Naive thymus-derived CD4-positive, alpha-beta T cell (primary cell): Measurements from ENCODE around the gene METTL15. TPM values are rescaled to one million over a fixed set of nuclear protein-coding genes. Genes with fewer than 3 reads are reported as not detected.
"Not testable (repeated sequence)": the region's sequence is repeated elsewhere in the genome, so short reads cannot be mapped to it uniquely, and the experiment has no call there.

Experiments used
- ATAC-seq: fragments of 150-1000 bp; cut with Tn5 transposase; 2 replicates; pipeline ENCODE4 v1.10.0; 2021; ENCODE audit warnings: mild to moderate bottlenecking, moderate library complexity
- CTCF ChIA-PET: fragments of 350-600 bp; sonication (Branson Sonifier 250); formaldehyde crosslinking; loops from one replicate; lab custom pipeline; 2021; ENCODE audit warnings: antibody characterized with exemption; lab: Charles Lee
- POLR2A ChIA-PET: fragments of 350-600 bp; sonication (Branson Sonifier 250); formaldehyde crosslinking; loops from one replicate; lab custom pipeline; 2021; ENCODE audit warnings: antibody characterized with exemption, inconsistent platforms; lab: Charles Lee
- DNase-seq, 9 donors: peaks; one replicate each; pipeline versions ENCODE4 v3.0.0 to v3.0.0-alpha.2; 2020 to 2022; ENCODE audit warnings: mixed read lengths in 1 of 9
- H3K27ac ChIP-seq: one replicate; pipeline ENCODE4 v1.7.0; 2013; ENCODE audit warnings: mild to moderate bottlenecking, low read depth, low read length, moderate library complexity
- H3K27me3 ChIP-seq, 2 donors: one replicate each; pipeline ENCODE4 v1.7.0; 2013; ENCODE audit warnings: low read length in 2 of 2, mild to moderate bottlenecking in 2 of 2, moderate library complexity in 2 of 2; ENCODE audit not compliant: control insufficient read depth in 2 of 2, insufficient read depth in 2 of 2
- H3K36me3 ChIP-seq, 3 experiments: 1 replicate in 2 of 3; 2 replicates in 1 of 3; pipeline ENCODE4 v1.7.0; 2013; ENCODE audit warnings: low read length in 3 of 3, mild to moderate bottlenecking in 3 of 3, moderate library complexity in 1 of 3; ENCODE audit not compliant: insufficient read depth in 3 of 3, control insufficient read depth in 2 of 3
- H3K4me1 ChIP-seq, 2 donors: one replicate each; pipeline ENCODE4 v1.7.0; 2013; ENCODE audit warnings: low read length in 2 of 2, mild to moderate bottlenecking in 2 of 2, moderate library complexity in 1 of 2; ENCODE audit not compliant: control insufficient read depth in 2 of 2, insufficient read depth in 2 of 2
- H3K4me3 ChIP-seq: 2 replicates; pipeline ENCODE4 v1.7.0; 2013; ENCODE audit warnings: mild to moderate bottlenecking, low read length
- H3K9me3 ChIP-seq, 3 experiments: 1 replicate in 2 of 3; 2 replicates in 1 of 3; pipeline ENCODE4 v1.7.0; 2013; ENCODE audit warnings: low read length in 3 of 3; ENCODE audit not compliant: control insufficient read depth in 2 of 3
- H3K27ac Mint-ChIP-seq, 9 donors: one replicate each; pipeline ENCODE4 v1.8.0; 2020 to 2022; ENCODE audit warnings: mixed read lengths in 9 of 9, mild to moderate bottlenecking in 8 of 9, moderate library complexity in 5 of 9, inconsistent platforms in 2 of 9
- H3K27me3 Mint-ChIP-seq, 5 donors: one replicate each; pipeline ENCODE4 v1.8.0; 2021 to 2022; ENCODE audit warnings: mixed read lengths in 5 of 5, mild to moderate bottlenecking in 1 of 5
- H3K36me3 Mint-ChIP-seq, 5 donors: one replicate each; pipeline ENCODE4 v1.8.0; 2020 to 2022; ENCODE audit warnings: mixed read lengths in 5 of 5, mild to moderate bottlenecking in 3 of 5, inconsistent platforms in 1 of 5
- H3K4me1 Mint-ChIP-seq, 7 donors: one replicate each; pipeline ENCODE4 v1.8.0; 2020 to 2022; ENCODE audit warnings: mixed read lengths in 7 of 7, mild to moderate bottlenecking in 3 of 7, inconsistent platforms in 1 of 7
- H3K4me3 Mint-ChIP-seq, 10 donors: one replicate each; pipeline ENCODE4 v1.8.0; 2020 to 2022; ENCODE audit warnings: mild to moderate bottlenecking in 10 of 10, mixed read lengths in 10 of 10, moderate library complexity in 6 of 10, inconsistent platforms in 2 of 10
- H3K9me3 Mint-ChIP-seq, 11 donors: one replicate each; pipeline ENCODE4 v1.8.0; 2020 to 2022; ENCODE audit warnings: mixed read lengths in 11 of 11, mild to moderate bottlenecking in 4 of 11, inconsistent platforms in 1 of 11, moderate library complexity in 1 of 11
- intact Hi-C, 2 donors: fragments of 100-400 bp; cut with micrococcal nuclease; formaldehyde crosslinking; loops; one replicate each; pipeline ENCODE4 v1.15.1; 2023
- polyA plus RNA-seq, 2 donors: library from polyadenylated mRNA; unstranded; fragments of 300-500 nt; fragmentation: Illumina TruSeq; gene quantifications; one replicate each; pipeline ENCODE4 v1.2.3, GENCODE V29; 2021
- total RNA-seq, 6 experiments: library from RNA in 5 of 6; stranded (reverse) in 5 of 6; gene quantifications; 1 replicate in 5 of 6; 2 replicates in 1 of 6; pipeline ENCODE4 v1.2.3 and lab custom pipeline; 2021 to 2026

Gene METTL15
- total and polyA plus RNA-seq, 7 experiments from 2014 or later, result 6.0 to 14.9 (median 10.3) TPM

- Mint-ChIP-seq H3K27me3 (no peaks in the 10 kb centered on the region), H3K4me3 (no peak overlapping the region), H3K27ac (no peak overlapping the region), H3K36me3 (peaks cover 9 to 69% (median 66%) of the 10 kb centered on the region in 5 donors), H3K4me1 (peaks cover 0 to 15% (median 0%) of the 10 kb centered on the region in 7 donors), H3K9me3 (peaks cover 2 to 39% (median 21%) of the 10 kb centered on the region in 11 donors)
- Histone ChIP-seq H3K4me3 (no peak overlapping the region), H3K36me3 (no peaks in the 10 kb centered on the region), H3K27me3 (no peaks in the 10 kb centered on the region), H3K4me1 (no peaks in the 10 kb centered on the region), H3K9me3 (no peaks in the 10 kb centered on the region), H3K27ac (no peak overlapping the region)
- POLR2A ChIA-PET, result no interaction called here
- CTCF ChIA-PET, result interaction anchor here (0.6 kb wide), 1 partner anchor 758 kb away, joined by 3 read pairs; no protein-coding TSS in a partner anchor
- no peak for ATAC-seq
- intact Hi-C loops, result no loop called here
- no peak for DNase-seq
Measured at GRCh38 chr11:28257761-28258160, 149.6 kb downstream of the METTL15 start.

- H3K9me3 ChIP-seq, result no peaks in the 10 kb centered on the region
- H3K27ac Mint-ChIP-seq, result no peak overlapping the region
- H3K4me3 Mint-ChIP-seq, result no peak overlapping the region
- ChIA-PET CTCF (no interaction called here), POLR2A (no interaction called here)
- no peaks in the 10 kb centered on the region for H3K4me1 ChIP-seq
- H3K27me3 Mint-ChIP-seq, result no peaks in the 10 kb centered on the region
- no peaks in the 10 kb centered on the region for H3K27me3 ChIP-seq
- H3K36me3 ChIP-seq, result no peaks in the 10 kb centered on the region
- H3K36me3 Mint-ChIP-seq, result peaks cover 9 to 64% (median 60%) of the 10 kb centered on the region in 5 donors
- intact Hi-C loops, result no loop called here
- no peak for ATAC-seq
- no peak overlapping the region for H3K27ac ChIP-seq
- peaks cover 2 to 26% (median 13%) of the 10 kb centered on the region in 11 donors for H3K9me3 Mint-ChIP-seq
- H3K4me3 ChIP-seq, result no peak overlapping the region
- H3K4me1 Mint-ChIP-seq, result peaks cover 0 to 15% (median 0%) of the 10 kb centered on the region in 7 donors
- DNase-seq, result no peak
Measured at GRCh38 chr11:28259177-28259843, 151.1 kb downstream of the METTL15 start.

- Histone ChIP-seq H3K4me3 (no peak overlapping the region), H3K36me3 (no peaks in the 10 kb centered on the region), H3K4me1 (no peaks in the 10 kb centered on the region), H3K9me3 (no peaks in the 10 kb centered on the region), H3K27ac (no peak overlapping the region), H3K27me3 (no peaks in the 10 kb centered on the region)
- Mint-ChIP-seq H3K27ac (no peak overlapping the region), H3K4me3 (no peak overlapping the region), H3K4me1 (no peaks in the 10 kb centered on the region), H3K9me3 (peaks cover 3 to 28% (median 13%) of the 10 kb centered on the region in 11 donors), H3K36me3 (peaks cover 9 to 53% (median 41%) of the 10 kb centered on the region in 5 donors), H3K27me3 (no peaks in the 10 kb centered on the region)
- CTCF ChIA-PET, result no interaction called here
- DNase-seq, result no peak
- intact Hi-C loops, result no loop called here
- POLR2A ChIA-PET, result no interaction called here
- ATAC-seq, result no peak
Measured at GRCh38 chr11:28268925-28269324, 160.7 kb downstream of the METTL15 start.

- no peaks in the 10 kb centered on the region for H3K27me3 ChIP-seq
- H3K27ac ChIP-seq, result no peak overlapping the region
- Mint-ChIP-seq H3K27ac (no peak overlapping the region), H3K27me3 (no peaks in the 10 kb centered on the region), H3K4me1 (no peaks in the 10 kb centered on the region), H3K4me3 (no peak overlapping the region), H3K9me3 (peaks cover 3 to 28% (median 13%) of the 10 kb centered on the region in 11 donors), H3K36me3 (peaks cover 9 to 48% (median 39%) of the 10 kb centered on the region in 5 donors)
- POLR2A ChIA-PET, result no interaction called here
- no peaks in the 10 kb centered on the region for H3K4me1 ChIP-seq
- no peak overlapping the region for H3K4me3 ChIP-seq
- intact Hi-C loops, result no loop called here
- no peak for ATAC-seq
- DNase-seq, result no peak
- no peaks in the 10 kb centered on the region for H3K9me3 ChIP-seq
- no peaks in the 10 kb centered on the region for H3K36me3 ChIP-seq
- CTCF ChIA-PET, result no interaction called here
Measured at GRCh38 chr11:28269586-28269985, 161.4 kb downstream of the METTL15 start.

GRCh38 chr11:28272247-28272646 lies 164.1 kb downstream of the METTL15 start:
- H3K27me3 ChIP-seq, H3K4me3 Mint-ChIP-seq, DNase-seq, H3K36me3 ChIP-seq, CTCF ChIA-PET, H3K9me3 ChIP-seq, H3K4me1 ChIP-seq, ATAC-seq, H3K27ac Mint-ChIP-seq, intact Hi-C loops, POLR2A ChIA-PET, H3K4me3 ChIP-seq, H3K27ac ChIP-seq, H3K4me1 Mint-ChIP-seq, H3K27me3 Mint-ChIP-seq: not testable (repeated sequence)
- H3K36me3 Mint-ChIP-seq, result peaks cover 4 to 31% (median 27%) of the 10 kb centered on the region in 5 donors
- peaks cover under 1 to 14% (median 4%) of the 10 kb centered on the region in 11 donors for H3K9me3 Mint-ChIP-seq

GRCh38 chr11:28274216-28274615 lies 166.0 kb downstream of the METTL15 start:
- Mint-ChIP-seq H3K4me1 (peaks cover 0 to 5% (median 0%) of the 10 kb centered on the region in 7 donors), H3K36me3 (peaks cover 4 to 41% (median 30%) of the 10 kb centered on the region in 5 donors), H3K27ac (no peak overlapping the region), H3K4me3 (no peak overlapping the region), H3K9me3 (peaks cover 0 to 12% (median 3%) of the 10 kb centered on the region in 11 donors), H3K27me3 (no peaks in the 10 kb centered on the region)
- Histone ChIP-seq H3K4me1 (no peaks in the 10 kb centered on the region), H3K9me3 (no peaks in the 10 kb centered on the region), H3K36me3 (no peaks in the 10 kb centered on the region), H3K27me3 (no peaks in the 10 kb centered on the region), H3K27ac (no peak overlapping the region), H3K4me3 (no peak overlapping the region)
- intact Hi-C loops, result no loop called here
- no peak for ATAC-seq
- ChIA-PET CTCF (no interaction called here), POLR2A (interaction anchor here (0.5 kb wide), 1 partner anchor 23 kb away, joined by 3 read pairs; no protein-coding TSS in a partner anchor)
- DNase-seq, result no peak

- no peak overlapping the region for H3K4me3 ChIP-seq
- Mint-ChIP-seq H3K36me3 (peaks cover 0 to 44% (median 15%) of the 10 kb centered on the region in 5 donors), H3K9me3 (peaks cover 0 to 12% (median 0%) of the 10 kb centered on the region in 11 donors), H3K4me1 (peaks cover 0 to 10% (median 0%) of the 10 kb centered on the region in 7 donors), H3K27ac (peak overlapping the region in 1 of 9 donors; percentile 1), H3K4me3 (no peak overlapping the region), H3K27me3 (no peaks in the 10 kb centered on the region)
- H3K36me3 ChIP-seq, result no peaks in the 10 kb centered on the region
- ChIA-PET CTCF (no interaction called here), POLR2A (no interaction called here)
- no peaks in the 10 kb centered on the region for H3K4me1 ChIP-seq
- ATAC-seq (no peak), DNase-seq (no peak)
- H3K27me3 ChIP-seq, result no peaks in the 10 kb centered on the region
- no peak overlapping the region for H3K27ac ChIP-seq
- intact Hi-C loops, result no loop called here
- H3K9me3 ChIP-seq, result no peaks in the 10 kb centered on the region
Measured at GRCh38 chr11:28284196-28284595, 176.0 kb downstream of the METTL15 start.
